Neural cell (in vitro differentiated cells): Measurements from ENCODE around the gene IL17A.

ENCODE experiments used
- CTCF ChIP-seq: fragments of 450-650 bp; IDR thresholded peaks from 2 replicates; pipeline ENCODE4 v1.5.1; 2014; ENCODE audit warnings: antibody characterized with exemption, mild to moderate bottlenecking, moderate library complexity; ENCODE audit not compliant: poor library complexity, severe bottlenecking
- EP300 ChIP-seq: fragments of 450-650 bp; conservative IDR thresholded peaks from 2 replicates; pipeline ENCODE4 v1.6.1; 2014; ENCODE audit warnings: antibody characterized with exemption, mild to moderate bottlenecking, moderate library complexity; ENCODE audit not compliant: poor library complexity, severe bottlenecking
- EZH2 ChIP-seq: fragments of 200-600, 300-800 bp; shearing (Covaris generic), sonication (generic); IDR thresholded peaks from 2 replicates; pipeline ENCODE4 v1.6.1; 2014; ENCODE audit warnings: antibody characterized with exemption, low read length, borderline replicate concordance, mild to moderate bottlenecking; ENCODE audit not compliant: insufficient read depth, poor library complexity, severe bottlenecking
- MXI1 ChIP-seq: fragments of 450-650 bp; conservative IDR thresholded peaks from 2 replicates; pipeline ENCODE4 v1.6.1; 2014; ENCODE audit warnings: antibody characterized with exemption, mild to moderate bottlenecking; ENCODE audit not compliant: poor library complexity, severe bottlenecking
- POLR2AphosphoS5 ChIP-seq: IDR thresholded peaks from 2 replicates; pipeline ENCODE4 v1.6.1; 2012
- RAD21 ChIP-seq: fragments of 450-650 bp; conservative IDR thresholded peaks from 2 replicates; pipeline ENCODE4 v1.6.1; 2014; ENCODE audit warnings: antibody characterized with exemption, mild to moderate bottlenecking, moderate library complexity
- REST ChIP-seq: IDR thresholded peaks from 2 replicates; pipeline ENCODE4 v1.6.1; 2012; ENCODE audit warnings: borderline replicate concordance
- SMC3 ChIP-seq: fragments of 450-650 bp; conservative IDR thresholded peaks from 2 replicates; pipeline ENCODE4 v1.6.1; 2014; ENCODE audit warnings: antibody characterized with exemption, mild to moderate bottlenecking, moderate library complexity; ENCODE audit not compliant: poor library complexity
- TAF1 ChIP-seq: IDR thresholded peaks from 2 replicates; pipeline ENCODE4 v1.6.1; 2012; ENCODE audit warnings: low read depth

GRCh38 chr6:52216932-52217575 lies 30.9 kb downstream of the IL17A start:
- TF ChIP-seq CTCF (no peak), POLR2AphosphoS5 (no peak), EP300 (no peak), EZH2 (no peak), MXI1 (no peak), REST (no peak), RAD21 (no peak), TAF1 (no peak), SMC3 (no peak)
